NB4 (cell line): Measurements from ENCODE around the gene INPP1.

ENCODE experiments used
- DNase-seq: peaks from one replicate; pipeline ENCODE4 v3.0.0; 2010; ENCODE audit warnings: low read depth
- H3K4me3 ChIP-seq: one replicate; pipeline ENCODE4 v1.5.1; 2011; ENCODE audit warnings: mild to moderate bottlenecking, low read depth, low read length, moderate library complexity
- CTCF ChIP-seq: IDR thresholded peaks from one replicate; pipeline ENCODE4 v1.5.1; 2012; ENCODE audit warnings: low read depth, low read length
- MAX ChIP-seq: IDR thresholded peaks from 2 replicates; pipeline ENCODE4 v1.6.1; 2011; ENCODE audit warnings: low read depth, low read length
- MYC ChIP-seq: IDR thresholded peaks from 2 replicates; pipeline ENCODE4 v1.6.1; 2011; ENCODE audit warnings: low read depth, low read length
- POLR2A ChIP-seq: IDR thresholded peaks from 2 replicates; pipeline ENCODE4 v1.6.1; 2011; ENCODE audit warnings: mild to moderate bottlenecking; ENCODE audit not compliant: insufficient read length; ENCODE audit errors: extremely low read depth

Gene INPP1

GRCh38 chr2:190344276-190344827 is 963 bp downstream of the INPP1 start:
- peak overlapping the region; percentile 77 for H3K4me3 ChIP-seq
- TF ChIP-seq POLR2A, result no peak
- peak; percentile 33 for TF ChIP-seq CTCF
- DNase-seq, result peak; percentile 71

- DNase-seq, result no peak
- TF ChIP-seq POLR2A, result no peak
- no peak for TF ChIP-seq CTCF
- TF ChIP-seq MYC, result no peak
- no peak overlapping the region for H3K4me3 ChIP-seq
Observed at GRCh38 chr2:190350371-190350770, 7.0 kb downstream of the INPP1 start.

- TF ChIP-seq POLR2A (no peak), CTCF (no peak), MAX (no peak), MYC (no peak)
- H3K4me3 ChIP-seq, result no peak overlapping the region
- no peak for DNase-seq
Observed at GRCh38 chr2:190351955-190352354, 8.6 kb downstream of the INPP1 start.

- no peak for TF ChIP-seq MAX
- no peak for TF ChIP-seq MYC
- TF ChIP-seq POLR2A, result no peak
- TF ChIP-seq CTCF, result no peak
- H3K4me3 ChIP-seq, result no peak overlapping the region
- DNase-seq, result no peak
Observed at GRCh38 chr2:190352668-190353536, 9.5 kb downstream of the INPP1 start.

- H3K4me3 ChIP-seq, result no peak overlapping the region
- DNase-seq, result no peak
- TF ChIP-seq POLR2A (no peak), MYC (no peak), MAX (no peak)
Observed at GRCh38 chr2:190353537-190353899, 10.1 kb downstream of the INPP1 start.

GRCh38 chr2:190354003-190354690 is 10.8 kb downstream of the INPP1 start:
- DNase-seq, result no peak
- H3K4me3 ChIP-seq, result no peak overlapping the region
- TF ChIP-seq MAX (no peak), MYC (no peak), POLR2A (no peak), CTCF (no peak)
